Inferior parietal cortex (tissue), 1 donor: ENCODE data around the gene CHD6.
A peak's percentile ranks its signal among the peaks of the same experiment; 100 is the strongest.

Experiments
- DNase-seq: peaks from one replicate; pipeline ENCODE4 v3.0.0-alpha.2; 2016; ENCODE audit errors: extremely low spot score

CHD6 gene, protein sequence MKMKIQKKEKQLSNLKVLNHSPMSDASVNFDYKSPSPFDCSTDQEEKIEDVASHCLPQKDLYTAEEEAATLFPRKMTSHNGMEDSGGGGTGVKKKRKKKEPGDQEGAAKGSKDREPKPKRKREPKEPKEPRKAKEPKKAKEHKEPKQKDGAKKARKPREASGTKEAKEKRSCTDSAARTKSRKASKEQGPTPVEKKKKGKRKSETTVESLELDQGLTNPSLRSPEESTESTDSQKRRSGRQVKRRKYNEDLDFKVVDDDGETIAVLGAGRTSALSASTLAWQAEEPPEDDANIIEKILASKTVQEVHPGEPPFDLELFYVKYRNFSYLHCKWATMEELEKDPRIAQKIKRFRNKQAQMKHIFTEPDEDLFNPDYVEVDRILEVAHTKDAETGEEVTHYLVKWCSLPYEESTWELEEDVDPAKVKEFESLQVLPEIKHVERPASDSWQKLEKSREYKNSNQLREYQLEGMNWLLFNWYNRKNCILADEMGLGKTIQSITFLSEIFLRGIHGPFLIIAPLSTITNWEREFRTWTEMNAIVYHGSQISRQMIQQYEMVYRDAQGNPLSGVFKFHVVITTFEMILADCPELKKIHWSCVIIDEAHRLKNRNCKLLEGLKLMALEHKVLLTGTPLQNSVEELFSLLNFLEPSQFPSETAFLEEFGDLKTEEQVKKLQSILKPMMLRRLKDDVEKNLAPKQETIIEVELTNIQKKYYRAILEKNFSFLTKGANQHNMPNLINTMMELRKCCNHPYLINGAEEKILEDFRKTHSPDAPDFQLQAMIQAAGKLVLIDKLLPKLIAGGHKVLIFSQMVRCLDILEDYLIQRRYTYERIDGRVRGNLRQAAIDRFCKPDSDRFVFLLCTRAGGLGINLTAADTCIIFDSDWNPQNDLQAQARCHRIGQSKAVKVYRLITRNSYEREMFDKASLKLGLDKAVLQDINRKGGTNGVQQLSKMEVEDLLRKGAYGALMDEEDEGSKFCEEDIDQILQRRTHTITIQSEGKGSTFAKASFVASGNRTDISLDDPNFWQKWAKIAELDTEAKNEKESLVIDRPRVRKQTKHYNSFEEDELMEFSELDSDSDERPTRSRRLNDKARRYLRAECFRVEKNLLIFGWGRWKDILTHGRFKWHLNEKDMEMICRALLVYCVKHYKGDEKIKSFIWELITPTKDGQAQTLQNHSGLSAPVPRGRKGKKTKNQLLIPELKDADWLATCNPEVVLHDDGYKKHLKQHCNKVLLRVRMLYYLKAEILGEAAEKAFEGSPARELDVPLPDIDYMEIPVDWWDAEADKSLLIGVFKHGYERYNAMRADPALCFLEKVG (N-terminal part only)

DNA sequence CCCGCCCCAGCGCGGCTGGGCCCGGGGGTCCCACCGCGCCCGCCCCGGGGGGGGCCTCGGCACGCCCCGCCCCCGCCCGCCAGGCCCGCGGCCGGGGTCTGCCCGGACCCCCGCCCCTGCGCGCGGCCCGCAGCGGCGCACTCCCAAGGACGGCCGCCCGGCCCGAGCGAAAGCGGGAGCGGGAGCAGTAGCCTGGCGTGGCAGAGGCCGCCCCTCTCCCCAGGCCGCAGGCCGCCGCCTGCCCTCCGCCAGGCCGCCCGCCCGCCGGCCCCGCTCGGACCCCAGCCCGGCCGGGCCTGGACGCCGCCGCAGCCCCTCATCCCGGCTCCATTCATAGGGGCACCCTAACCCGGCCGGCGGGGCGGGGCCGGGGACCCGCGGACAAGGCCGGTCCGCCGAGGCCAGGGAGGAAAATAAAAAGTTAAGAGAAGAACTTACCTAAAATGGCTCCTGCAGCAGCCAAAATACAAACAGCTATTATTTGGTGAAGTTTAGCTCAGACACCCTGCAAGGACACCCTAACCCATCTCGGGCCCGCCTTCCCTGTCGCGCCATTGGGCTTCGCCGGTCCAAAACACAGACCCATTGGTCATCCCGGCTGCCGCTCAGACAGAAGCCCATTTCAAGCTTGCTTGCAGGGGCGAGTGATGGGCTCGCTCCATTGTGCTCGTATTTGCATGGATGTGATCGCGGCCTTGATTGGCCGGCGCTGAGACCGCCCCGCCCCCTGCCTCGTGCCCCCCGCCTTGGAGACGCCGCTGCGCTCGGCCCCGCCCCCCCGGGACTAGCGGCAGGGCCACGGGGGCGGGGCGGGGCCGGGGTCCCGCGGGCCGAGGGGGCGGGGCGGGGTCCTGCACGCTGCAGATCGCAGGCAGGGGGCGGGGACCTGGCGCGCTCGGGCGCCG lies at the start of gene CHD6:
Gene CHD6, minus strand, starts transcription at position 476 of the 905 bp plus-strand sequence. CDS start 67,040 bp downstream, outside the sequence.
- peak; percentile 99 for DNase-seq

DNA sequence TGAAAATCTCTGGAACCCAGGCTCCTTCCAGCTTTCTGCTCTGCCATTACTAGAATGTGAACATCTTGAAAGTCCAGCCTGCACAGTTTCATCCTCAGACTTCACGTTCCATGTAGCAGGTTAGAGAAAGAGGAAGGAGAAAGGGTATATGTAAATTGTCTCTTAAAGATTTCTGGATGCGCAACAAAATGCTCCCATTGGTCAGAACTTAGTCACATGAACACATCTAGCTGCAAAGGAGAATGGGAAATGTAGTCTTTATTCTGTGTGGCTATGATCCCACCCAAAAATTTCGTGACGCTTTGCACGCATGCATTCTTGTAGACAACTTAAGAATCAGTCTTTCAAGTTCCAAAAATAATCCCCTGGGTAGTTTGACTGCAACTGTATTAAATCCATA lies 46.4 kb upstream of the CHD6 start:
- DNase-seq, result no peak

DNA sequence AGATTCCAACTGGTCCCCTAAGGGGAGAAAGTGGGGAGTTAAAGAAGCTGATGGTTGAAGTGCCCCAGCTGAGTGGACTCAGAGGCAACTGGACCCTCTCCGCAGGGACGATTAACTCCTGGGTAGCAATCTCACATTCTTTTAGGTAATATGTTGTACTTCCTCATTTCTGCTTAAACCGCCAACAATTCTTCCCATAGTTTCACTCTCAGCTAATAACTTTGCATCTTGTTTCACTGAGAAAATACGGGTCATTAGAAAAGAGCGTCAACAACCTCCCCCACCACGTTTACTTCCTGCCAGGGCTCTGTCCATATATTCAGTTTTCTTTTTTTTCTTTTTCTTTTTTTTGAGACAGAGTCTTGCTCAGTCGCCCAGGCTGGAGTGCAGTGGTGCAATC lies 39.5 kb upstream of the CHD6 start:
- no peak for DNase-seq

DNA sequence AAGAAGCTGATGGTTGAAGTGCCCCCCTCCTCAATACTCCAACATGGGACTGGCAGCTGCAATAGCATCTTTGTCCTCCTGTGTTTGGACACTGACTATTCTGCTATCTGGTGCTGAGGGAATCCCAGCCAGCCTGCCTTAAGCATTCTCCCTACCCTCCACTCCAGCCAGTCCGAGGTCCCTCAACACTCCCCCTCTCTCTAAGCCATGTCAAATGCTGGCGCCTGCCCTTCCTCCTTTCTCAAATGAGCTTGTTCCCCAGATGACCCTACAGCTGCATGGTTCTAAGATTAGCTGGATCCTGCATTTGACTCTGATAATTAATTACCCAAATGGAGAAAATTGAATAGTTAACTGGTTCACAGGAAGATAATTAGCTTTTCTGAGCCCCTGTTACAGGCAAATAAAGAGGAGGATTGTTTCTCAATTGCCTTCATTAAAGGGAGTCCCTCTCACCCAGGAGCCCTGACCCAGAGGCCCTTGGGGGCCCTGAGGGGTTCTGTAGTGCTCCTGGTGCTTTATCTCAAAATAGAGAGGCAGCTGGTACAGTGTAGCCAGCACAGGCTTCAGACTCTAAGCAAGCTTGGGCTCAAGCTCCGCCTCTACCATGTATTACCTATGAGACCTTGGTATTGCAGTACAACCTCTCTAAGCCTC lies 37.9 kb upstream of the CHD6 start:
- no peak for DNase-seq

DNA sequence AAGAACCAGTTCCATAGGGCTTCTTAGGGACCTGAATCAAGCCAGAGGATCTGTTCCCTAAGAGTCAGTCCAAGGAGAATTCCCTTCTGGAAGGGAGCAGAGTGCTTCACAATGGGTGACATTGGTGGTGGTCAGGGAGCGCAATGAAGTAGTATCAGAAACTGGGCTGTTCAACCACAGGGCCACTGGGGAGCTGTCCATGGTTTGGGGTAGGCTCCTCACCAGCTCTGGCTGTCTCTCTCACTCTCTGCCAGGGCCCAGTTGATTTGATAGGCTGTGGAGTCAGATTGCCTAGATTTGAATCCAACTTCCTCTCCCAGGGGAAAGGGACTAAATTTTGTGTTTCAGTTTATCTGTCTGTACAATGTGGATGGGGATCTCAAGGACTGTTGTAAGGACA lies 36.7 kb upstream of the CHD6 start:
- no peak for DNase-seq

DNA sequence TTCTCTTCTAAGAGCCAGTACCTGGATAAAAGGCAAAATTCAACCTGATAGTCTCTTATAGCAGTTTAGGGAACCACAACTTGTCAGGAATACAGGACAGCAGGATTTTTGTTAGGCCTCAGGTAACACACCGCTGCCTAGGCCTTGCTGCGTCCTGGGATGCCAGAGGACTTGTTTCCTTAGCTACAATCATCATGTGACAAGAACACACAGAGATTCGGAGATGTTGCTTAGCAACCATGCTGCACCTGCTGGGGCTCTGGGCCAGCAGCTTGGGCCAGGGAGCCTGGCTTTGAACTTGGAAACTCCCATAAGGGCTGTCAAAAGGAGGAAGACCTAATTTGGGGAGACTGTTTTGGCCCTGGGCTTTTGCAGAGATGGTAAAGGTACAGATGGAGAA lies 36.1 kb upstream of the CHD6 start:
- no peak for DNase-seq

DNA sequence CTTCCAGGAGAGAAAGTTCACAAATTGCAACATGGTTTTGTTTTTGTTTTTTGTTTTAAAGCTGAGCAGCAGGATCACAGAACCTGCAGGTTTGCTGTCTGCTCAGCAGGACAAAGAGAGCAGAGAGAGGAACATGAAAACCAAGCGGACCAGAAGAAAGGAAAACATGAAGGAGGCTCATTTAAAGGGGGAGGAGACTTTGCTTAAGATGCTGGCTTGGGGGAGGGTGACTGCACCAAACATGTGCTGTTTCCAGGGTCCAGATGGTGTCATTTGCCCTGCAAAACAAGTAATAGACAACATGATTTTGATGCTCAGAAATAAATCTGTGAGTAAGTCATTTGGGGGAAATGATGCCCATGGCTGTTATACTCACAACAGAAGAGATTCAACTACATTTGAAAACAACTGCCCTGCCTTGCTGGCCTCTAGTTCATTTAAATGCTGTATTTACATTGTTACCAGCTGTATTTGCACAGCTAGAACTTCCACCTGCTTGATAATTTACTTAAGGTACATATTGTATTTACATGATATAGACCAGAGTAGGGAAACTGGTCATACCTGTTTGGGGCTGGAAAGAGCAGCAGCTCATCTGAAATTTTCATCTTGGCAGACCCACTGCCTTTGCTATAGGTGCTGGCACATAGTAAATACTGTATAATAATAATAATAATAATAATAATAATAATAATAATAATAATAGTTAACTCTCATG lies 32.2 kb upstream of the CHD6 start:
- DNase-seq, result no peak

DNA sequence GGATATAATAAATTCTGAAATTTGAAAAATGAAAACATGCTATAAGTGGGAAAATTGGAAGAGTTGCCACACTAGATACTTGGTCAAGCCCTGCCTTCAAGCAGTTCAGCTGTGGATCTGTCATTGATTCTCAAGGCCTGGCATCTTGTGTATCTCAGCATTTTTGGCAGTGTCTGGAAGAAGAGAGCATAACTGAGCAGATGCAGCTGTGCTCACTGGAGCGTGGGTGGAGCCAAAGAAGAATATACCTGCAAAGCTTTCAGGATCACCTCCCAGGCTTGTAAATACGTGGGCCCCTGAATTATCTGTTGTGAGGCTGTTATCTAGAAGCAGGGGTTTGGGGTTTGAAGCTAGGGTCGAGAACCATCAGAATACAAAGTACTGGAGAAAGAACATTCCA lies 31.3 kb upstream of the CHD6 start:
- no peak for DNase-seq

DNA sequence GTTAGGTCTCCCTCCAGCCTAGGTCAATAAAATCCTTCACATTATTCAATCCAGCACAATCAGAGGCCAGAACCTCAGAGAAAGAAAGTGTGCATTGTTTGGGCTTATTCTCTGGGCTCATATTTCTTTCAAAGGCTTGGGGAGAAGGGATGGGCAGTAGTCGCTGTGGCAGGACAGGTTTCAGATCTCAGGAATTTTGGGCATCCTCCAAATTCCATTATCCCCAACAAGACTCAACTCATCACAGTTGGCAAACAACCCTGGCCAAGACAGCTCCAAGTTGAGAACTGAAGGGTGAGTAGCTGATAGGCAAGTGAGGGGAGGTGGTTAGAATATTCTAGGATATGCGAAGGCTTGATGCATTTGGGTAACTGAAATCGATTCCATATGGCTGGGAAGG lies 27.2 kb upstream of the CHD6 start:
- no peak for DNase-seq

DNA sequence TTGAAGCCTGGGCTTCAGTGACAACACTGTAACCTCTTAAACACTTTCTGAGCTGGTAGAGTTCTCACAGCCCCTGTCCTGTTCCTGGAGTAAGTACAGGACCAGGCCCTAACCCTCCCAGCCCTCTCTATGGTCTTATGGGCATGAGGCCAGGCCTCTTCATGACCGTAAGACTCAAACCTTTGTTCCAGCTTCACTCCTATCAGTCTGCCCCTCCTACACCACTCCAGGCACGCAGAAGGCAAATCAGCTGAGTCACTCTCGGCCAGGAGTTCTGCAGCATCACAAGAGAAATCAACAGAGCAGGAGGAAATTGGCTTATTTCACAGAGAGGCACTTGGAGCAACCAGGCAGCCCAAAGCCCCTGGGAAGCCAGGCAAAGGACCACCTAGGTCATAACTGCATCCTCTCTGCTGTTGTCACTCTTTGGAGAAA lies 25.3 kb upstream of the CHD6 start:
- peak; percentile 58 for DNase-seq

DNA sequence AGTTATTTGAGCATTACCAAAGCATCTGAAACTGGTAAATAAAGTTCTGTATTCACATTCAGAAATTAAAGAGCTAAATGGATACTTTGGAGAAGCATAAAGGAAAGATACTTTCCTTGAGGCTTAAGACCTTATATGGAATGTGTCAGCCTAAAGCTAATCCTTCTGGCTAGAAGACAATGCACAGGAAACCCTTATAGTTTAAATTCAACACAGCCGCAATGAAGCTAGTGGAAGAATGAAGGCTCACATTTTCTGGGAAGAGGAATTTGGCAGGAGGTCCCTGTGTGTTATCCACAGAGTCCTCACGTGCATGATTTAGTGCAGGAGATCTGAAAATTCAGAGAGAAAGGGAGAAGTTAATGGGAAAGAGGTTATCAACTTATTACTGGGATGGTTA lies 21.5 kb upstream of the CHD6 start:
- no peak for DNase-seq

DNA sequence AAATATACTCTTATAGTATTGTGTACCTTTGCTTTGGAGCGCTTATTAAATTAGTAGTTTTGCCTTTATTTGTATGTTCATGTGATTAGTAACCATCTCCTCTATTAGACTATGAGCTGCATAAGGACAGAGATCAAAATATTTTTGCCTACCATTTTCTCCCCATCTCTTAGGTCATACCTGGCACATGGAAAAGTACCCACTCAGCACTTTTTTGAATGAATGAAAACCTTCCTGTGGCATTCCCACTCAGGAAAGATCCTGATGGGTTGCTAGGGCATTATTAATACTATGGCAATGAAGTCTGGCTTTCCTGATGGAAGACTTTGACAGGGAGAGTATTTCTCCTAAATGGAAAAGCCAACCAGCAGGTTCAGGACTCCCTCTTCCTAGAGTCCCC lies 20.3 kb upstream of the CHD6 start:
- DNase-seq, result no peak

DNA sequence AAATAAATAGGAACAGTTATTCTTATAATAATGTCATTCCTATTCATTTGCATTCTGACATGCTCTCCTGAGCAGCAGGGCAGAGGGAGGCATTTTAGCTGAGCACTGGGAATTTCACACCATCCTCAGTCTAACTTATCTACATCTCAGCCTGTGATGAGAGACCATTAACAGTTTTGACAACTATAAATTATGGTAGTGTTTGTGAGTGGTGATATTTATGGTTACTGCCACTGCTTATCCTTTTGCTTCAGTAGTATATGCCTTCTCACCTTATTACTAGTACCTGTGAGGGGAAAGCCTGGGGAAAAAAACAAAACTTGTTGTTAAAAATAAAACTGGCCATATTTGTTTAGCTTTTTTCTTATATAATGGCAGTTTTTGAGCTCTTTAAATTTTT lies 17.0 kb upstream of the CHD6 start:
- no peak for DNase-seq

DNA sequence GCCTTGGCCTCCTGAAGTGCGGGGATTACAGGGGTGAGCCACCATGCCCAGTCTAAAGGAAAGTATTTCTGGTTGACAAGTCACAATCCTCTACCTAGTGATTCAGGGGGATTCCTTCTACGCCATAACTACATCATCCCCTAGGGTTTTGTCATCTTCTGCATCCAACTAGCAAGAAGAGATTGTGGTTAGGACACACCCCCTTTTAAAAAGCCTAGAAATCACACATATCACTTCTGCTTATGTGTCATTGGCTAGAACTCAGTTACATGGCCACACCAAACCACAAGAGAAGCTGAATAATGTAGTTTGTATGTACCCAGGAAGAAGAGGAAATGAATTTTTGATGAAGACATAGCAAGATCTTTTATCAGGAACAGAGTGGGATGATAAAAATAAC lies 14.7 kb upstream of the CHD6 start:
- DNase-seq, result no peak

DNA sequence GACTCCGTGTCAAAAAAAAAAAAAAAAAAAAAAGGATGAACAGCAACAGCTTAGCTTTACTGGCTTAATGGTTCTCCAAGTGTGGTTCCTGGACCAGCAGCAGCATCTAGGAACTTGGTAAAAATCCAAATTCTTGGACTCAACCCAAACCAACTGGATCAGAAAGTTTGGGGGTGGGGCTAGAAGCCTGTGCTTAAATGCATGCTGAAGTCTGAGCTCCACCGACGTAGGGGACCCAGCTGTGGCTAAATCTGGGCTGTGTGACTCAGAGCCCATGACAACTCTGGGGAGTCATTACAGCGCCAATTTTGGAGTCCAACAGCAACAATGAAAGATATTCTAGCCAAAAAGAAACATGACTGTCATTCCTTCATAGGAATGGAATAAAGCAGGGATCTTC lies 13.6 kb upstream of the CHD6 start:
- peak; percentile 59 for DNase-seq

DNA sequence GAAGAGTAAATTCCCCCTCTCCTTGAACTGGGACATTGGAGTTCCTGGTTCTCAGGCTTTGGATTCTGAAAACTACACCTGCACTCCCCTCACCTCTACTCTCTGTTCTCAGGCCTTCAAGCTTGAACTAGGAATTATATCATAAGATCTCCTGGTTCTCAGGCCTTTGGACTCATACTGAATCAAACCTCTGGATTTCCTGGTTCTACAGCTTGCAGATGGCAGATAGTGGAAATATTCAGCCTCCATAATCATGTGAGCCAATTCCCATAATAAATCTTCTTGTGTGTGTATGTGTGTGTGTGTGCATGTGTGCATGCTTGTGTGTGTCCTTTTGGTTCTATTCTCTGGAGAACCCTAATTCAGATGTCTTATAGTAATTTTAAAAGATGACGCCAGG lies 12.7 kb upstream of the CHD6 start:
- no peak for DNase-seq

DNA sequence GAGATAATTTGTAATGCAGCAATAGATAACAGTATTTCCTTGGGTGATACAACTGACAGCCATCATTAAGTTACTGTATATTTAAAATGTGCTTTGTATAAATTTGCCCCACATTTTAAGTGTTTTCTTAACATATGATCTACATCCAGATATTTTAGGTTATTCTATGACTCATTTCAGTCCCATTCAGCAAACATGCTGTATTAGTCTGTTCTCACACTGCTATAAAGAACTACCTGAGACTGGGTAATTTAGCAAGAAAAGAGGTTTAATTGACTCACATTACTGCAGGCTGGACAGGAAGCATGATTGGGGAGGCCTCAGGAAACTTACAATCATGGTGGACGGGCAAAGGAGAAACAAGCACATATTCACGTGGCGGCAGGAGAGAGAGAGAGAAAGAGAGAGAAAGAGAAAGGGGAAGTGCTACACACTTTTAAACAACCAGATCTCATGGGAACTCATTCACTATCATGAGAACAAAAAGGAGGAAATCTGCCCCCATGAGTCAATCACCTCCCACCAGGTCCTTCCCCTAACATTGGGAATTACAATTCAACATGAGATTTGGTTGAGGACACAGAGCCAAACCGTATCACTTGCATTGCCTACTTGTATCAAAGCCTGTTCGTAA lies 9.6 kb upstream of the CHD6 start:
- no peak for DNase-seq

DNA sequence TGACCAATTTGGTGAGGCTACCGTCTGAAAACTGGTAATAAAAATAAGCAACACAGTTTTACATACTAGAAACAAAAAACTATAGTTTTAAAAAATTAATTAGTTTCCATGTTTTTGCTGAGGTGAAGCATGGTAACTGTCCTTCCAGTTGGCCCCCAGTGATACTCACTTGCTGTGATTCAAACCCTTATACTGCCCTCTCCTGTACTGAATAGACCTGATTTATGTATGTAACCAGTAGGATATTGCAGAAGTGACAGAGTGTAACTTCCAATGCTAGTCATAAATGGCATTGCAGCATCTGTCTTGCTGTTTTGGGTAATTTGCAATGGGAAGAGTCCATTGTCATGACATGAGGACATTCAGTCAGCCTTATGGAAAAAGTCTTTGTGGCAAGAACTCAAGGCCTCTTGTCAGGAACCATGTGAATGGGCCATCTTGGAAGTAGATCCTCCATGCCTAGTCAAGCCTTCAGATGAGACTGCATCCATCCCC lies 8.9 kb upstream of the CHD6 start:
- no peak for DNase-seq
